PC-3 (cell line): ENCODE measurements around the gene SORL1. TPM values are rescaled to one million over a fixed set of nuclear protein-coding genes. Genes with fewer than 3 reads are reported as not detected.

Source experiments
- ATAC-seq: fragments of 200-7000 bp; cut with Tn5 transposase; 2 replicates; pipeline ENCODE4 v1.9.1; 2020; ENCODE audit warnings: mild to moderate bottlenecking, moderate library complexity
- BruUV-seq: library from RNA; stranded (reverse); fragments of 400-500 nt; replicated peaks from 2 replicates; lab custom pipeline; 2021; lab: Mats Ljungman, UMichigan
- CTCF ChIA-PET: fragments of 300-600 bp; sonication (Branson Sonifier 250); formaldehyde crosslinking; loops from one replicate; lab custom pipeline; 2022; ENCODE audit warnings: antibody characterized with exemption; lab: Charles Lee
- POLR2A ChIA-PET: fragments of 300-600 bp; sonication (Branson Sonifier 250); formaldehyde crosslinking; loops from one replicate; lab custom pipeline; 2022; ENCODE audit warnings: antibody characterized with exemption; ENCODE audit not compliant: unreplicated experiment; lab: Charles Lee
- DNase-seq: peaks from one replicate; pipeline ENCODE4 v3.0.0-alpha.2; 2015
- H2AFZ ChIP-seq: fragments of 300-600 bp; sonication (generic); 2 replicates; pipeline ENCODE4 v1.6.0; 2016; ENCODE audit warnings: antibody characterized with exemption, low read length
- H3F3A ChIP-seq: fragments of 300-600 bp; sonication (generic); one replicate; pipeline ENCODE4 v1.6.0; 2017; ENCODE audit warnings: antibody characterized with exemption, low read length, control low read depth, mild to moderate bottlenecking; ENCODE audit not compliant: unreplicated experiment
- H3K27ac ChIP-seq: fragments of 300-600 bp; sonication (generic); 2 replicates; pipeline ENCODE4 v1.5.1; 2016; ENCODE audit warnings: mild to moderate bottlenecking, low read length
- H3K27me3 ChIP-seq: fragments of 300-600 bp; sonication (generic); 2 replicates; pipeline ENCODE4 v1.6.1; 2016; ENCODE audit warnings: low read length, mixed read lengths
- H3K36me3 ChIP-seq: fragments of 300-600 bp; sonication (generic); 2 replicates; pipeline ENCODE4 v1.6.1; 2016; ENCODE audit warnings: low read depth, mixed run types, low read length, mixed read lengths
- H3K4me1 ChIP-seq: fragments of 300-600 bp; sonication (generic); 2 replicates; pipeline ENCODE4 v1.5.1; 2016; ENCODE audit warnings: low read length; ENCODE audit not compliant: insufficient read depth
- H3K4me2 ChIP-seq: fragments of 300-600 bp; sonication (generic); 2 replicates; pipeline ENCODE4 v1.6.0; 2016; ENCODE audit warnings: low read length
- H3K4me3 ChIP-seq: fragments of 300-600 bp; sonication (generic); 2 replicates; pipeline ENCODE4 v1.5.1; 2016; ENCODE audit warnings: mild to moderate bottlenecking, low read length, mixed read lengths
- H3K79me2 ChIP-seq: fragments of 300-600 bp; sonication (generic); 2 replicates; pipeline ENCODE4 v1.6.1; 2017; ENCODE audit warnings: low read length, mixed read lengths
- H3K9ac ChIP-seq: fragments of 300-600 bp; sonication (generic); 2 replicates; pipeline ENCODE4 v1.6.0; 2016; ENCODE audit warnings: mild to moderate bottlenecking, low read length
- H3K9me2 ChIP-seq: fragments of 300-600 bp; sonication (generic); replicated peaks from 2 replicates; pipeline ENCODE4 v1.6.1; 2016; ENCODE audit warnings: mixed run types, low read length, mixed read lengths
- H3K9me3 ChIP-seq: fragments of 300-600 bp; sonication (generic); 2 replicates; pipeline ENCODE4 v1.6.1; 2016; ENCODE audit warnings: low read length, mixed read lengths
- H4K20me1 ChIP-seq: fragments of 300-600 bp; sonication (generic); 2 replicates; pipeline ENCODE4 v1.6.1; 2016; ENCODE audit warnings: low read length, mixed read lengths
- EZH2 ChIP-seq: fragments of 300-600 bp; sonication (generic); IDR thresholded peaks from one replicate; pipeline ENCODE4 v1.6.1; 2017; ENCODE audit warnings: antibody characterized with exemption, mild to moderate bottlenecking, low read length; ENCODE audit not compliant: unreplicated experiment
- EZH2phosphoT487 ChIP-seq: fragments of 300-600 bp; sonication (generic); IDR thresholded peaks from 2 replicates; pipeline ENCODE4 v1.6.1; 2018; ENCODE audit warnings: mild to moderate bottlenecking, antibody characterized with exemption, low read length, borderline replicate concordance
- intact Hi-C: fragments of 100-400 bp; cut with micrococcal nuclease; formaldehyde crosslinking; loops from 2 replicates; pipeline ENCODE4 v1.9.0; 2023
- total RNA-seq: library from RNA; depleted of rRNA; stranded (reverse); fragments of >200 nt; gene quantifications from 2 replicates; pipeline ENCODE4 v1.2.3, GENCODE V29; 2014
- TF ChIP-seq, protein P1 (sequence below): fragments of 300-600 bp; sonication (generic); conservative IDR thresholded peaks from 2 replicates; pipeline ENCODE4 v1.5.1; 2017; ENCODE audit warnings: antibody characterized with exemption, low read depth, mild to moderate bottlenecking, low read length

The SORL1 gene
- total RNA-seq, 1 experiment from 2014 or later: 53.7 TPM

DNA sequence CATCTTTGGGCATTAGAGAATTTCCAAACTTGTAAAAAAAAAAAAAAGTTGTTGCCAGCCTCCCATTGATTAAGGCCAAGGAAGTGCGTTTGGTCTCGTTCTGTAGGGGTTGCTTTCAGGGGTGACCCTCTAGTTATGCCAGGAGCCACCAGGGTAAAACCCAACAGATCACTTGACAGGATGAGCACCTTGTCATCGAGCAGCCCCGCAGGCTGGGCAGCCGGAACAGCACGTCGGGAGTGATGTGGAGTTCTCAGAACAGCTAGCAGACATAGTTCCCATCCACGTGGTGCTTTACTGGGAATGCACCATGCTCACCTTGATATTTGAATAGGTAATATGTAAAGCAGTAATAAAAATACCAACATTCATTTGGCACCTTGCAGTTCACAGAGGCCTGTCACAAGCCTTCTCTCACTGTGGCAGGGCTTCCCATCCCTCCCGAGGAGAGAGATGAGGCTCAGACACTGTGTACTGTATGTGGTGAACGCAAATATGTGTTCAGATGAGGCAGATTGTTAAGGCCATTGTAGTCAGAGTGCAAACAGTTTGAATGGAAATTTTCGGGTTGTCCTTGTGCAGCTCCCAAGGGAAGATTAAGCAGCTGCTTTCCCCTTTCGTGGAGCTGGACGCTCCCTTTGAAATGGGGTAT is 71.6 kb downstream of the SORL1 start:
- ChIA-PET CTCF (no interaction called here), POLR2A (no interaction called here)
- Histone ChIP-seq H3K36me3 (peaks cover 13% of the 10 kb centered on the region), H3K4me2 (no peak overlapping the region), H2AFZ (no peak overlapping the region), H3K27ac (no peak overlapping the region), H3K9me2 (no peaks in the 10 kb centered on the region), H3K9me3 (0 out of 2 replicates have a peak, but pooled peaks cover 4% of the 10 kb centered on the region), H3F3A (no peaks in the 10 kb centered on the region), H3K4me3 (no peak overlapping the region), H3K79me2 (no peaks in the 10 kb centered on the region), H3K4me1 (peaks cover 21% of the 10 kb centered on the region), H3K9ac (no peak overlapping the region), H3K27me3 (no peaks in the 10 kb centered on the region), H4K20me1 (no peaks in the 10 kb centered on the region)
- no peak for TF ChIP-seq EZH2phosphoT487
- DNase-seq: no peak
- no peak for ATAC-seq
- BruUV-seq: no TSS peak
- intact Hi-C loops: loop anchor here (5.0 kb wide), 1 partner anchor 56 kb away; no protein-coding TSS in a partner anchor

DNA sequence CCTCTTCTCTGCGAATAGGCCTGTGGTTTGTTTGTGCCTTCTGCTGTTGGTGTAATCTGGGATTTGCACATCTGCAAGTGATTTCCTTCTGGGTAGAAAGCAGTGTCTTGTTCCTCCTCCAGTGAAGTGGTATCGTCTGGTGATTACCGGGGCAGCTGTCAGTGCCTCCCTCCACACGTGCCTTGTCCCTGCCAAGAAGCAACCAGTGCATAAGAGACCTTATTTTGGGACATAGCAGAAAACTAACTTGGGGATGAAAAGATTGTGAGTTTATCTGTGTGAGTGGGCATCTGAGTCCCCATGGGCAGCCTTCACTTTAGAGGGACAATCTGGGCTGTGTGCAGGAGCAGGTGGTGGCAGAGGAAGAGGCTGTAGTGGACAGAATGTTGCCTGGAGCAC is 72.1 kb downstream of the SORL1 start:
- Histone ChIP-seq H3K27me3 (no peaks in the 10 kb centered on the region), H4K20me1 (no peaks in the 10 kb centered on the region), H3K79me2 (no peaks in the 10 kb centered on the region), H3K4me2 (no peak overlapping the region), H3K36me3 (peaks cover 13% of the 10 kb centered on the region), H3K9me2 (no peaks in the 10 kb centered on the region), H3K4me1 (peaks cover 21% of the 10 kb centered on the region), H3K9ac (no peak overlapping the region), H3K9me3 (0 out of 2 replicates have a peak, but pooled peaks cover 4% of the 10 kb centered on the region), H2AFZ (no peak overlapping the region), H3K4me3 (no peak overlapping the region), H3K27ac (no peak overlapping the region), H3F3A (no peaks in the 10 kb centered on the region)
- ChIA-PET POLR2A (no interaction called here), CTCF (no interaction called here)
- ATAC-seq (no peak), DNase-seq (no peak)
- intact Hi-C loops: loop anchor here (5.0 kb wide), 1 partner anchor 57 kb away; no protein-coding TSS in a partner anchor
- BruUV-seq: no TSS peak
- TF ChIP-seq EZH2phosphoT487 (no peak), EZH2 (no peak)
- TF ChIP-seq, protein P1, sequence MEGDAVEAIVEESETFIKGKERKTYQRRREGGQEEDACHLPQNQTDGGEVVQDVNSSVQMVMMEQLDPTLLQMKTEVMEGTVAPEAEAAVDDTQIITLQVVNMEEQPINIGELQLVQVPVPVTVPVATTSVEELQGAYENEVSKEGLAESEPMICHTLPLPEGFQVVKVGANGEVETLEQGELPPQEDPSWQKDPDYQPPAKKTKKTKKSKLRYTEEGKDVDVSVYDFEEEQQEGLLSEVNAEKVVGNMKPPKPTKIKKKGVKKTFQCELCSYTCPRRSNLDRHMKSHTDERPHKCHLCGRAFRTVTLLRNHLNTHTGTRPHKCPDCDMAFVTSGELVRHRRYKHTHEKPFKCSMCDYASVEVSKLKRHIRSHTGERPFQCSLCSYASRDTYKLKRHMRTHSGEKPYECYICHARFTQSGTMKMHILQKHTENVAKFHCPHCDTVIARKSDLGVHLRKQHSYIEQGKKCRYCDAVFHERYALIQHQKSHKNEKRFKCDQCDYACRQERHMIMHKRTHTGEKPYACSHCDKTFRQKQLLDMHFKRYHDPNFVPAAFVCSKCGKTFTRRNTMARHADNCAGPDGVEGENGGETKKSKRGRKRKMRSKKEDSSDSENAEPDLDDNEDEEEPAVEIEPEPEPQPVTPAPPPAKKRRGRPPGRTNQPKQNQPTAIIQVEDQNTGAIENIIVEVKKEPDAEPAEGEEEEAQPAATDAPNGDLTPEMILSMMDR: no peak

DNA sequence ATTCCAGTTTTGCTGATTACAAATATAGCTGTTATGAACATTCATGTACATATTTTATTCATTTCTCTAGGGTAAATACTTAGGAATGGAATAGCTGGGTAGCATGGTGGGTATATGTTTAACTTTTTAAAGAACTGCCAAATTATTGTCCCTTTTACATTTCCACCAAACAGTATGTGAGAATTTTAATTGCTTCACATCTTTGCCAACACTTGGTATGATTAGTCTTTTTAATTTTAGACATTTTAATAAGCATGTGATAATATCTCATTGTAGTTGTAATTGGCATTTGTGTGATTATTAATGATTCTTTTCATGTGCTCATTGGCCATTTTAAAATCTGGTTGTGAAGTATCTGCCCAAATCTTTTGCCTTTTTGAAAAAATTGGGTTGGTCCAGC is 73.3 kb downstream of the SORL1 start:
- no peaks in the 10 kb centered on the region for H4K20me1 ChIP-seq
- intact Hi-C loops: no loop called here

More for the DNA sequence above, 73.3 kb downstream of the SORL1 start:
- Histone ChIP-seq H3K79me2 (no peaks in the 10 kb centered on the region), H2AFZ (no peak overlapping the region), H3K4me2 (no peak overlapping the region), H3K4me1 (peaks cover 18% of the 10 kb centered on the region), H3K27ac (no peak overlapping the region), H3K4me3 (no peak overlapping the region), H3K9me2 (no peaks in the 10 kb centered on the region), H3F3A (no peaks in the 10 kb centered on the region), H3K9ac (no peak overlapping the region), H3K36me3 (peaks cover 19% of the 10 kb centered on the region), H3K9me3 (0 out of 2 replicates have a peak, but pooled peaks cover 8% of the 10 kb centered on the region), H3K27me3 (no peaks in the 10 kb centered on the region)
- ATAC-seq (no peak), DNase-seq (no peak)
- no TSS peak for BruUV-seq
- TF ChIP-seq EZH2 (no peak), EZH2phosphoT487 (no peak)
- TF ChIP-seq, protein P1: no peak
- ChIA-PET CTCF (no interaction called here), POLR2A (no interaction called here)
